Measurements from ENCODE around the gene PTTG2.

GRCh38 chr4:37960679-37961450 lies 667 bp downstream of the PTTG2 start:
- no peak for TF ChIP-seq ZBTB2 (CRISPR knock-in tag; IDR thresholded peaks at IDR 0.05; ENCODE audit: low read depth)
- no peak for TF ChIP-seq POLR2A (IDR thresholded peaks at IDR 0.05; ENCODE audit: insufficient read depth in 1 of 2, low read depth in 2 of 2, low read length in 2 of 2)
- no peak for TF ChIP-seq ZNF83 (CRISPR knock-in tag; IDR thresholded peaks at IDR 0.05; ENCODE audit: borderline replicate concordance)
- TF ChIP-seq RBM22 (optimal IDR thresholded peaks at IDR 0.05; ENCODE audit: low read length) = no peak
- TF ChIP-seq NFIC (IDR thresholded peaks at IDR 0.05; ENCODE audit: low read length) = no peak
- no peak for TF ChIP-seq JUND (CRISPR knock-in tag; IDR thresholded peaks at IDR 0.05)
- no peak for TF ChIP-seq THAP8 (CRISPR knock-in tag; IDR thresholded peaks at IDR 0.05; ENCODE audit: borderline replicate concordance)
- TF ChIP-seq ZNF232 (CRISPR knock-in tag; IDR thresholded peaks at IDR 0.05; ENCODE audit: borderline replicate concordance) = no peak
- TF ChIP-seq POLR2AphosphoS5 (IDR thresholded peaks at IDR 0.05; ENCODE audit: low read depth, low read length) = no peak
- TF ChIP-seq ZFP62 (CRISPR knock-in tag; IDR thresholded peaks at IDR 0.05) = no peak
- TF ChIP-seq ZNF503 (CRISPR knock-in tag; IDR thresholded peaks at IDR 0.05) = no peak
- TF ChIP-seq REST (IDR thresholded peaks at IDR 0.05; ENCODE audit: borderline replicate concordance in 1 of 2, low read depth in 1 of 2, low read length in 2 of 2) = no peak

Data from HepG2 (cell line).